H9 (cell line): ENCODE results near the gene CDKAL1. TPM values are rescaled to one million over a fixed set of nuclear protein-coding genes. Genes with fewer than 3 reads are reported as not detected.

ENCODE experiments used
- DNase-seq: peaks from one replicate; pipeline ENCODE4 v3.0.0-alpha.2; 2017
- H2AFZ ChIP-seq: one replicate; pipeline ENCODE4 v1.6.1; 2013; ENCODE audit warnings: mild to moderate bottlenecking, low read length, control low read depth, moderate library complexity
- H2AK5ac ChIP-seq: 2 replicates; pipeline ENCODE4 v1.6.1; 2013; ENCODE audit warnings: low read length, control low read depth, mixed read lengths; ENCODE audit not compliant: insufficient read length
- H2BK120ac ChIP-seq: one replicate; pipeline ENCODE4 v1.6.1; 2013; ENCODE audit warnings: low read depth, mild to moderate bottlenecking, low read length, control low read depth, inconsistent platforms; ENCODE audit not compliant: poor library complexity, severe bottlenecking
- H2BK12ac ChIP-seq: 2 replicates; pipeline ENCODE4 v1.6.1; 2013; ENCODE audit warnings: low read length, control low read depth, mixed read lengths, low read depth; ENCODE audit not compliant: insufficient read length
- H2BK15ac ChIP-seq: 2 replicates; pipeline ENCODE4 v1.6.1; 2013; ENCODE audit warnings: low read depth, low read length, control low read depth
- H2BK20ac ChIP-seq: one replicate; pipeline ENCODE4 v1.6.1; 2013; ENCODE audit warnings: low read depth, mild to moderate bottlenecking, low read length, control low read depth, inconsistent platforms; ENCODE audit not compliant: poor library complexity, severe bottlenecking
- H2BK5ac ChIP-seq: 2 replicates; pipeline ENCODE4 v1.6.1; 2013; ENCODE audit warnings: low read length, control low read depth, mixed read lengths; ENCODE audit not compliant: insufficient read length
- H3K14ac ChIP-seq: 2 replicates; pipeline ENCODE4 v1.6.1; 2013; ENCODE audit warnings: low read length, control low read depth; ENCODE audit not compliant: insufficient read depth
- H3K18ac ChIP-seq: 2 replicates; pipeline ENCODE4 v1.6.1; 2013; ENCODE audit warnings: low read depth, mild to moderate bottlenecking, mixed read lengths, low read length, control low read depth; ENCODE audit not compliant: insufficient read length
- H3K23ac ChIP-seq: 2 replicates; pipeline ENCODE4 v1.6.1; 2013; ENCODE audit warnings: low read length, control low read depth, mixed read lengths, low read depth; ENCODE audit not compliant: insufficient read length
- H3K23me2 ChIP-seq: 2 replicates; pipeline ENCODE4 v1.6.1; 2013; ENCODE audit warnings: low read depth, mild to moderate bottlenecking, mixed read lengths, low read length, control low read depth; ENCODE audit not compliant: insufficient read length, poor library complexity, severe bottlenecking
- H3K27ac ChIP-seq: 2 replicates; pipeline ENCODE4 v1.5.1; 2013; ENCODE audit warnings: low read length, control low read depth, mixed read lengths, low read depth; ENCODE audit not compliant: insufficient read length
- H3K27me3 ChIP-seq: 2 replicates; pipeline ENCODE4 v1.6.1; 2013; ENCODE audit warnings: low read length, control low read depth, inconsistent platforms; ENCODE audit not compliant: insufficient read depth
- H3K4ac ChIP-seq: 2 replicates; pipeline ENCODE4 v1.6.1; 2013; ENCODE audit warnings: low read depth, mild to moderate bottlenecking, control low read depth, inconsistent platforms, low read length, moderate library complexity
- H3K4me1 ChIP-seq: 2 replicates; pipeline ENCODE4 v1.6.1; 2013; ENCODE audit warnings: low read length, control low read depth, inconsistent platforms; ENCODE audit not compliant: insufficient read depth
- H3K4me2 ChIP-seq: 2 replicates; pipeline ENCODE4 v1.6.1; 2013; ENCODE audit warnings: low read length, control low read depth, mixed read lengths; ENCODE audit not compliant: insufficient read length, insufficient read depth
- H3K56ac ChIP-seq: 2 replicates; pipeline ENCODE4 v1.6.1; 2013; ENCODE audit warnings: low read depth, mild to moderate bottlenecking, mixed read lengths, low read length, control low read depth; ENCODE audit not compliant: insufficient read length
- H3K79me1 ChIP-seq: 2 replicates; pipeline ENCODE4 v1.6.1; 2013; ENCODE audit warnings: low read depth, mild to moderate bottlenecking, moderate library complexity, low read length, control low read depth, inconsistent platforms; ENCODE audit not compliant: insufficient read depth, poor library complexity, severe bottlenecking
- H3K79me2 ChIP-seq: 2 replicates; pipeline ENCODE4 v1.6.1; 2013; ENCODE audit warnings: low read length, control low read depth, inconsistent platforms; ENCODE audit not compliant: insufficient read depth
- H3K9ac ChIP-seq: 2 replicates; pipeline ENCODE4 v1.6.1; 2013; ENCODE audit warnings: low read length, control low read depth, mixed read lengths; ENCODE audit not compliant: insufficient read length; ENCODE audit errors: extremely low read depth
- H3K9me3 ChIP-seq: one replicate; pipeline ENCODE4 v1.6.1; 2013; ENCODE audit warnings: low read depth, low read length, inconsistent platforms; ENCODE audit not compliant: control insufficient read depth
- H3T11ph ChIP-seq: one replicate; pipeline ENCODE4 v1.6.1; 2013; ENCODE audit warnings: mild to moderate bottlenecking, low read length, control low read depth, inconsistent platforms
- H4K20me1 ChIP-seq: one replicate; pipeline ENCODE4 v1.6.1; 2013; ENCODE audit not compliant: control insufficient read depth, insufficient read length, insufficient read depth
- H4K5ac ChIP-seq: 2 replicates; pipeline ENCODE4 v1.6.1; 2013; ENCODE audit warnings: low read depth, mild to moderate bottlenecking, mixed read lengths, low read length, control low read depth; ENCODE audit not compliant: insufficient read length
- H4K8ac ChIP-seq: replicated peaks from 2 replicates; pipeline ENCODE4 v1.6.1; 2013; ENCODE audit warnings: low read length, control low read depth, mixed read lengths, low read depth; ENCODE audit not compliant: insufficient read length
- H4K91ac ChIP-seq: 2 replicates; pipeline ENCODE4 v1.6.1; 2013; ENCODE audit warnings: low read depth, mild to moderate bottlenecking, moderate library complexity, mixed read lengths, low read length, control low read depth; ENCODE audit not compliant: insufficient read length
- H3K27ac Mint-ChIP-seq, 3 experiments: 2 replicates in 2 of 3; 3 replicates in 1 of 3; pipeline ENCODE4 v1.8.0; 2020 to 2021; ENCODE audit warnings: mixed read lengths in 3 of 3, mild to moderate bottlenecking in 1 of 3, moderate library complexity in 1 of 3
- H3K27me3 Mint-ChIP-seq: 2 replicates; pipeline ENCODE4 v1.8.0; 2021; ENCODE audit warnings: low read depth, mild to moderate bottlenecking, moderate library complexity, mixed read lengths
- H3K36me3 Mint-ChIP-seq, 3 experiments: 2 replicates in 2 of 3; 3 replicates in 1 of 3; pipeline ENCODE4 v1.8.0; 2020 to 2021; ENCODE audit warnings: low read depth in 3 of 3, mixed read lengths in 3 of 3; ENCODE audit not compliant: insufficient read depth in 1 of 3
- H3K4me1 Mint-ChIP-seq, 2 experiments: 2 replicates each; pipeline ENCODE4 v1.8.0; 2020; ENCODE audit warnings: mixed read lengths in 2 of 2
- H3K4me3 Mint-ChIP-seq, 2 experiments: 2 replicates in 1 of 2; 3 replicates in 1 of 2; pipeline ENCODE4 v1.8.0; 2020 to 2021; ENCODE audit warnings: mild to moderate bottlenecking in 2 of 2, mixed read lengths in 2 of 2, moderate library complexity in 1 of 2
- H3K9me3 Mint-ChIP-seq, 2 experiments: 2 replicates in 1 of 2; 3 replicates in 1 of 2; pipeline ENCODE4 v1.8.0; 2020; ENCODE audit warnings: mild to moderate bottlenecking in 2 of 2, mixed read lengths in 2 of 2, moderate library complexity in 1 of 2
- WGBS: extraction: QIAGEN DNeasy Blood & Tissue Kit; methylation state at CpG from one replicate; pipeline ENCODE4 v1.1.7; 2013; ENCODE audit warnings: missing lambda C conversion rate, low lambda C conversion rate, mixed read lengths; ENCODE audit not compliant: insufficient read length; ENCODE audit errors: extremely low coverage; 5-methylcytosine and 5-hydroxymethylcytosine counted together
- total RNA-seq: library from RNA; stranded (reverse); gene quantifications from 2 replicates; pipeline ENCODE4 v1.2.1, GENCODE V29; 2021
- TF ChIP-seq, protein P1 (sequence below): fragments of 200-600 bp; sonication (generic); conservative IDR thresholded peaks from 3 replicates; pipeline ENCODE4 v1.8.0; 2021; ENCODE audit warnings: antibody characterized with exemption, mild to moderate bottlenecking

CDKAL1 gene
- total RNA-seq, 1 experiment from 2014 or later, result 23.0 TPM

DNA sequence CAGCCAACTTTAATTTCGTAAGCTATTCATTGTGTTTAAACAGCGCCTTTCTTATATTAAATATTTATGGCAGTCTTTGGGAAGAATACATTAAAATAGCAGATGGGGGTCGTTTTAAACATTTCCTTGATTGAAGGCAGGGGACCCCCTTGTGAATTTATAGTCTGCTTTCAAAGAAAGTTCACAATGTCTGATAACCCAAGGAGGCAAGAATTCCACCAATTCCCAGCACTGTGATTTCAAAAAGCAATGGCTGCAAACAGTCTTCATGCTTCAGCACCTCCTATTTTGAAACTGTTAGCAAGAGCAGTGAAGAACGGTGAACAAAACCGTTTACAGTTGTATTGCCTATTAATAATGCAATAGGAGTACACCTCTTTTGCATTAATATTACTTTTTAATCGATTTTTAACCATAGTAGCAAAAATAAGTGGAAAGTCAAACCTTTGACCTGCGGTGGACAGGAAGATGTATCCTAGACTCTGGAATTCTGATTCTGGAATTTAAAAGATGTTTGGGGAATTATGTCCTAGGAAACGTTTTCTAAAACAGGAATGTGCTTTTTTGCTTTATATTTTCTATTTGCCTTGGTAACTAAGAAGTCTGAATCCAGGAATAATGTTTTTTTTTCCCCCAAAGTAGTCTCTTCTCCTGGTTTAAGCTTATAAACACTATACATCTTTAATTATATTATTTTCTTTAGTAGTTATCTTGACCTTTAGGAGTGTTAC, 393.0 kb downstream of the CDKAL1 start:
- H3K79me1 ChIP-seq, result no peaks in the 10 kb centered on the region
- no peaks in the 10 kb centered on the region; the same call in 1 of the 2 replicates for H3K27me3 Mint-ChIP-seq
- H3K9me3 ChIP-seq, result no peaks in the 10 kb centered on the region
- no peak overlapping the region for H3K18ac ChIP-seq
- H4K5ac ChIP-seq, result no peak overlapping the region
- H3K27me3 ChIP-seq, result no peaks in the 10 kb centered on the region
- no peaks in the 10 kb centered on the region for H3K23me2 ChIP-seq
- H3K27ac Mint-ChIP-seq, result no peak overlapping the region
- no peak overlapping the region for H3K4me2 ChIP-seq
- no CpG with 5 or more reads among the region's 8 CpGs for WGBS
- DNase-seq, result no peak
- H2BK120ac ChIP-seq, result no peak overlapping the region
- no peak overlapping the region for H3K9ac ChIP-seq
- H3K4me3 Mint-ChIP-seq, result no peak overlapping the region
- no peaks in the 10 kb centered on the region for H3K9me3 Mint-ChIP-seq
- H3K4me1 ChIP-seq, result no peaks in the 10 kb centered on the region
- no peak overlapping the region for H4K91ac ChIP-seq
- no peak overlapping the region for H3T11ph ChIP-seq
- no peak overlapping the region for H2AK5ac ChIP-seq
- H3K4me1 Mint-ChIP-seq, result peaks cover 7 to 8% of the 10 kb centered on the region in 2 experiments; a peak in 3 of 4 replicates
- H3K36me3 Mint-ChIP-seq, result no peaks in the 10 kb centered on the region
- H2BK15ac ChIP-seq, result no peak overlapping the region
- H4K20me1 ChIP-seq, result no peaks in the 10 kb centered on the region
- no peak overlapping the region for H3K23ac ChIP-seq
- no peak overlapping the region for H2BK20ac ChIP-seq
- no peak overlapping the region for H4K8ac ChIP-seq
- TF ChIP-seq, protein P1, sequence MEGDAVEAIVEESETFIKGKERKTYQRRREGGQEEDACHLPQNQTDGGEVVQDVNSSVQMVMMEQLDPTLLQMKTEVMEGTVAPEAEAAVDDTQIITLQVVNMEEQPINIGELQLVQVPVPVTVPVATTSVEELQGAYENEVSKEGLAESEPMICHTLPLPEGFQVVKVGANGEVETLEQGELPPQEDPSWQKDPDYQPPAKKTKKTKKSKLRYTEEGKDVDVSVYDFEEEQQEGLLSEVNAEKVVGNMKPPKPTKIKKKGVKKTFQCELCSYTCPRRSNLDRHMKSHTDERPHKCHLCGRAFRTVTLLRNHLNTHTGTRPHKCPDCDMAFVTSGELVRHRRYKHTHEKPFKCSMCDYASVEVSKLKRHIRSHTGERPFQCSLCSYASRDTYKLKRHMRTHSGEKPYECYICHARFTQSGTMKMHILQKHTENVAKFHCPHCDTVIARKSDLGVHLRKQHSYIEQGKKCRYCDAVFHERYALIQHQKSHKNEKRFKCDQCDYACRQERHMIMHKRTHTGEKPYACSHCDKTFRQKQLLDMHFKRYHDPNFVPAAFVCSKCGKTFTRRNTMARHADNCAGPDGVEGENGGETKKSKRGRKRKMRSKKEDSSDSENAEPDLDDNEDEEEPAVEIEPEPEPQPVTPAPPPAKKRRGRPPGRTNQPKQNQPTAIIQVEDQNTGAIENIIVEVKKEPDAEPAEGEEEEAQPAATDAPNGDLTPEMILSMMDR, result no peak
- no peak overlapping the region for H2BK5ac ChIP-seq
- no peak overlapping the region for H3K27ac ChIP-seq
- H3K79me2 ChIP-seq, result no peaks in the 10 kb centered on the region
- H3K56ac ChIP-seq, result no peak overlapping the region
- H3K14ac ChIP-seq, result no peak overlapping the region
- H3K4ac ChIP-seq, result no peak overlapping the region
- no peak overlapping the region for H2BK12ac ChIP-seq
- no peak overlapping the region for H2AFZ ChIP-seq
